Cardiac muscle cell (in vitro differentiated cells and primary cell): ENCODE measurements around the gene UGT1A10. TPM values are rescaled to one million over a fixed set of nuclear protein-coding genes. Genes with fewer than 3 reads are reported as not detected.

Experiments used
- DNase-seq, 2 donors: peaks; one replicate each; pipeline versions ENCODE4 v3.0.0 to v3.0.0-alpha.2; 2010 to 2017; ENCODE audit warnings: low read depth in 1 of 2, low spot score in 1 of 2
- H3K27ac ChIP-seq: fragments of 200-600 bp; sonication (generic); 2 replicates; pipeline ENCODE4 v1.5.1; 2016
- H3K27me3 ChIP-seq: fragments of 200-600 bp; sonication (generic); 2 replicates; pipeline ENCODE4 v1.6.0; 2016; ENCODE audit warnings: control low read depth
- H3K36me3 ChIP-seq: fragments of 200-600 bp; sonication (generic); 2 replicates; pipeline ENCODE4 v1.5.1; 2016; ENCODE audit warnings: control low read depth
- H3K4me1 ChIP-seq: fragments of 200-600 bp; sonication (generic); 2 replicates; pipeline ENCODE4 v1.8.1; 2017; ENCODE audit warnings: low read depth, mild to moderate bottlenecking, mixed run types
- H3K4me3 ChIP-seq: fragments of 200-600 bp; sonication (generic); 2 replicates; pipeline ENCODE4 v1.5.1; 2016; ENCODE audit warnings: mild to moderate bottlenecking
- H3K9me3 ChIP-seq: fragments of 200-600 bp; sonication (generic); 2 replicates; pipeline ENCODE4 v1.5.1; 2017; ENCODE audit warnings: low read depth, mild to moderate bottlenecking, control low read depth
- CTCF ChIP-seq: IDR thresholded peaks from 2 replicates; pipeline ENCODE4 v1.5.1; 2012; ENCODE audit warnings: low read depth, mild to moderate bottlenecking, low read length
- polyA plus RNA-seq: library from polyadenylated mRNA; unstranded; fragments of >200 nt; fragmentation: Nextera tagmentation; extraction: Ambion mirVana; gene quantifications from 2 replicates; pipeline ENCODE4 v1.2.1, GENCODE V29; 2016
- total RNA-seq: library from RNA; depleted of rRNA; stranded (reverse); fragments of >200 nt; gene quantifications from 2 replicates; pipeline ENCODE4 v1.2.3, GENCODE V29; 2016

UGT1A10 gene
- total and polyA plus RNA-seq, 2 experiments from 2014 or later: not detected

- Histone ChIP-seq H3K4me3 (no peak overlapping the region), H3K9me3 (no peaks in the 10 kb centered on the region), H3K27ac (no peak overlapping the region), H3K4me1 (no peaks in the 10 kb centered on the region), H3K36me3 (no peaks in the 10 kb centered on the region), H3K27me3 (no peaks in the 10 kb centered on the region)
- no peak for DNase-seq
- no peak for TF ChIP-seq CTCF
These were observed 139.2 kb downstream of the UGT1A10 start for GRCh38 chr2:233775414-233775813.

GRCh38 chr2:233778030-233778429, 141.8 kb downstream of the UGT1A10 start, which contains the start of gene MROH2A:
MROH2A (plus strand) TSS chr2:233778330; CDS start chr2:233779359, 1,029 bp downstream.
- Histone ChIP-seq H3K9me3 (no peaks in the 10 kb centered on the region), H3K4me1 (no peaks in the 10 kb centered on the region), H3K4me3 (no peak within 1 kb of the TSS), H3K27ac (no peak within 1 kb of the TSS), H3K27me3 (no peaks in the 10 kb centered on the region), H3K36me3 (no peaks in the 10 kb centered on the region)
- no peak for TF ChIP-seq CTCF
- no peak for DNase-seq

GRCh38 chr2:233779722-233780121, 143.5 kb downstream of the UGT1A10 start:
- DNase-seq: no peak
- no peak for TF ChIP-seq CTCF
- H3K4me3 ChIP-seq: no peak overlapping the region

GRCh38 chr2:233780771-233781170, 144.5 kb downstream of the UGT1A10 start:
- TF ChIP-seq CTCF: no peak
- Histone ChIP-seq H3K4me3 (no peak overlapping the region), H3K9me3 (no peaks in the 10 kb centered on the region), H3K27me3 (no peaks in the 10 kb centered on the region), H3K36me3 (no peaks in the 10 kb centered on the region), H3K4me1 (no peaks in the 10 kb centered on the region), H3K27ac (no peak overlapping the region)
- no peak for DNase-seq

More at GRCh38 chr2:233779722-233780121, 143.5 kb downstream of the UGT1A10 start:
- no peaks in the 10 kb centered on the region for H3K36me3 ChIP-seq
- H3K27me3 ChIP-seq: no peaks in the 10 kb centered on the region
- no peak overlapping the region for H3K27ac ChIP-seq
- no peaks in the 10 kb centered on the region for H3K4me1 ChIP-seq
- no peaks in the 10 kb centered on the region for H3K9me3 ChIP-seq

- Histone ChIP-seq H3K4me1 (no peaks in the 10 kb centered on the region), H3K27me3 (no peaks in the 10 kb centered on the region)
- no peak for DNase-seq
These were observed 153.3 kb downstream of the UGT1A10 start for GRCh38 chr2:233789554-233789953.

More at GRCh38 chr2:233789554-233789953, 153.3 kb downstream of the UGT1A10 start:
- no peak for TF ChIP-seq CTCF
- Histone ChIP-seq H3K27ac (no peak overlapping the region), H3K9me3 (no peaks in the 10 kb centered on the region), H3K36me3 (no peaks in the 10 kb centered on the region), H3K4me3 (no peak overlapping the region)
